Breast epithelium (tissue), 3 donors: ENCODE measurements around the gene SPIB.

Experiments used
- POLR2A ChIP-seq: fragments of 450-650 bp; IDR thresholded peaks from one replicate; pipeline ENCODE4 v1.6.1; 2016; ENCODE audit warnings: antibody characterized with exemption, mild to moderate bottlenecking, moderate library complexity
- TF ChIP-seq, protein P1 (sequence below), 3 donors: fragments of 450-650 bp; IDR thresholded peaks; one replicate each; pipeline ENCODE4 v1.5.1; 2016 to 2017; ENCODE audit warnings: antibody characterized with exemption in 3 of 3, mild to moderate bottlenecking in 3 of 3, moderate library complexity in 3 of 3

DNA sequence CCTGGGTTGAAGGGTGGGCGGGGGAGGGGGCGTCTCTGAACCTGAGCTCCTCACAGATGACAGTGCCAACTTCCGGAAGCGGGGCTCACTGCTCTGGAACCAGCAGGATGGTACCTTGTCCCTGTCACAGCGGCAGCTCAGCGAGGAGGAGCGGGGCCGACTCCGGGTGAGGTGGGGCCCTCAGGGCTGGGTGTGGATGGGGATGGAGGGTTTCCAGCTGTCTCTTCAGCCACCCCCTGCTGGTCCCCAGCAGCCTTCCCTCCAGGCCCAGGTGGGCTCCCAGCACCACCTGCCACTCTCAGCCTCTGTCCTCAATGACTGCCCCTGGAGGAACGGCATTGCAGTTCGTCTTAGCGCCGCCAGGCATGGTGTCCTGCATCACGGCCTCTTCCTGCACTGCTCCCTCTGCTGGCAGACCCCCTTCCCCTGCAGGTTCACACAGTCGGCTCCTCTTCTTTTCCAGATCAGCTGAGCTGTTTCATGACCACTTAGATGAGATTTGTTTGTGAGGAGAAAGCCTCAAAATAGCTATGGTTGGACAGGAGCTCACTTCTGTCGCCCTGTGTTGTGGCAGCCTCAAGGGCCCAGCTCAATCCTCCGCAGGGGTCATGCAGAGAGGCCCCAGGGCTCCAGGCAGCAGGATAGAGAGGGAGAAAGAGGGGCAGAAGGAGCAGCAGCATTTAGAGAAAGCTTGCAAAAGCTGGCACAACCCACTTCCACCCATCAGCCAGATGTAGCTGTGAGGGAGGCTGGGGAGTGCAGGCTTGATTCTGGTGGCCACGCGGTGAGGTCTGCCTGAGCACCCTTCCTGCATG lies 60.4 kb downstream of the SPIB start:
- no peak for TF ChIP-seq POLR2A
- TF ChIP-seq, protein P1, sequence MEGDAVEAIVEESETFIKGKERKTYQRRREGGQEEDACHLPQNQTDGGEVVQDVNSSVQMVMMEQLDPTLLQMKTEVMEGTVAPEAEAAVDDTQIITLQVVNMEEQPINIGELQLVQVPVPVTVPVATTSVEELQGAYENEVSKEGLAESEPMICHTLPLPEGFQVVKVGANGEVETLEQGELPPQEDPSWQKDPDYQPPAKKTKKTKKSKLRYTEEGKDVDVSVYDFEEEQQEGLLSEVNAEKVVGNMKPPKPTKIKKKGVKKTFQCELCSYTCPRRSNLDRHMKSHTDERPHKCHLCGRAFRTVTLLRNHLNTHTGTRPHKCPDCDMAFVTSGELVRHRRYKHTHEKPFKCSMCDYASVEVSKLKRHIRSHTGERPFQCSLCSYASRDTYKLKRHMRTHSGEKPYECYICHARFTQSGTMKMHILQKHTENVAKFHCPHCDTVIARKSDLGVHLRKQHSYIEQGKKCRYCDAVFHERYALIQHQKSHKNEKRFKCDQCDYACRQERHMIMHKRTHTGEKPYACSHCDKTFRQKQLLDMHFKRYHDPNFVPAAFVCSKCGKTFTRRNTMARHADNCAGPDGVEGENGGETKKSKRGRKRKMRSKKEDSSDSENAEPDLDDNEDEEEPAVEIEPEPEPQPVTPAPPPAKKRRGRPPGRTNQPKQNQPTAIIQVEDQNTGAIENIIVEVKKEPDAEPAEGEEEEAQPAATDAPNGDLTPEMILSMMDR (IDR thresholded peaks at IDR 0.05) = no peak
